ENCODE measurements around the gene RGS10.

RGS10 gene

GRCh38 chr10:119526621-119527592, 15.6 kb downstream of the RGS10 start:
- H3K27me3 ChIP-seq (ENCODE audit: control insufficient read depth, insufficient read depth, low read length) = no peaks in the 10 kb centered on the region
- no peak overlapping the region for H3K9ac ChIP-seq (ENCODE audit: low read depth, low read length)
- H3K4me1 ChIP-seq (ENCODE audit: control insufficient read depth, insufficient read depth, low read length) = no peaks in the 10 kb centered on the region
- no peaks in the 10 kb centered on the region for H3K36me3 ChIP-seq (ENCODE audit: control insufficient read depth, insufficient read depth, low read length)
- H3K4me3 ChIP-seq (ENCODE audit: low read depth, low read length) = no peak overlapping the region
- no peaks in the 10 kb centered on the region for H3K9me3 ChIP-seq (ENCODE audit: control insufficient read depth, insufficient read depth, low read length)
- H3K27ac ChIP-seq (ENCODE audit: low read depth, low read length) = no peak overlapping the region

DNA sequence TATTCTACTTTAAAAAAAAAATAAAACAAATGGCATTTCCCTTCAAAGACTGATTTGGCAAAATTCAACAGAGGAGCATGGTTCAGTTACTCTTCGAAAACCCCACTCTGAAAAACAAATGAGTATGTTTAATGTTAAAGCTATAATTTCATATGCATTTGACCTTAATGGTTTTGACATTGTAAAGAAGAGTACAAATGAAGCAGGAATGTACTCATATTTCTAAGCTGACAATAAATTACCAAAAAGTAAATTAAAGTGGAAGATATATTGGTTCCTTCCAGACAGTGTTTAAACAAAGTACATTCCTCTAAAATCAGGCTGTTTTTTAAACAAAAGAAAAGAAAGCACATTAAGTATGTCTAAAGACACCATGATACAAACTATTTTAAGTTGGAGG, 16.4 kb downstream of the RGS10 start:
- Histone ChIP-seq H3K4me1 (ENCODE audit: control insufficient read depth, insufficient read depth, low read length) (no peaks in the 10 kb centered on the region), H3K36me3 (ENCODE audit: control insufficient read depth, insufficient read depth, low read length) (no peaks in the 10 kb centered on the region), H3K4me3 (ENCODE audit: low read depth, low read length) (no peak overlapping the region), H3K27ac (ENCODE audit: low read depth, low read length) (no peak overlapping the region), H3K9me3 (ENCODE audit: control insufficient read depth, insufficient read depth, low read length) (no peaks in the 10 kb centered on the region), H3K9ac (ENCODE audit: low read depth, low read length) (no peak overlapping the region), H3K27me3 (ENCODE audit: control insufficient read depth, insufficient read depth, low read length) (no peaks in the 10 kb centered on the region)

DNA sequence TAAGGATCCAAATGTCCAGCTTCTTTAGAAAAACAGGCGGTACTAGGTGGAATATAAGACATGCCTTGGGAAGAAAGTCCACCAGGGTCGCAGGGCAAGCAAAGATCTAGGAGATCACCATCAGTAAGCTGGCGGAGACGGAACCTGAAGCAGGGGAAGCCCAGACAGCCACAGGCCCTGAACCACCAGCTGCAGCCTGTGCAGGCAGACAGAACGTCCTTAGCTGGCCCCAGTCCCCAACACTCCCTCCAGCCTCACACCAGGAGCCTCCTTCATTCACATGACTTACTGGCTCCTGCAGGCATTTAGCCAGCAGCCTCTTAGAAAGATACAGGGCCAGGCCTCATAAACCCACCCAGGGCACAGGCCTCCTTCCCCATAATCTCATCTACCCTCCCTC, 17.4 kb downstream of the RGS10 start:
- H3K9ac ChIP-seq (ENCODE audit: low read depth, low read length) = no peak overlapping the region
- no peak overlapping the region for H3K27ac ChIP-seq (ENCODE audit: low read depth, low read length)
- H3K4me1 ChIP-seq (ENCODE audit: control insufficient read depth, insufficient read depth, low read length) = no peaks in the 10 kb centered on the region
- H3K9me3 ChIP-seq (ENCODE audit: control insufficient read depth, insufficient read depth, low read length) = no peaks in the 10 kb centered on the region
- H3K4me3 ChIP-seq (ENCODE audit: low read depth, low read length) = no peak overlapping the region
- no peaks in the 10 kb centered on the region for H3K27me3 ChIP-seq (ENCODE audit: control insufficient read depth, insufficient read depth, low read length)
- no peaks in the 10 kb centered on the region for H3K36me3 ChIP-seq (ENCODE audit: control insufficient read depth, insufficient read depth, low read length)

- H3K4me3 ChIP-seq (ENCODE audit: low read depth, low read length) = no peak overlapping the region
- no peaks in the 10 kb centered on the region for H3K27me3 ChIP-seq (ENCODE audit: control insufficient read depth, insufficient read depth, low read length)
- no peak overlapping the region for H3K9ac ChIP-seq (ENCODE audit: low read depth, low read length)
- no peaks in the 10 kb centered on the region for H3K4me1 ChIP-seq (ENCODE audit: control insufficient read depth, insufficient read depth, low read length)
- H3K9me3 ChIP-seq (ENCODE audit: control insufficient read depth, insufficient read depth, low read length) = no peaks in the 10 kb centered on the region
- no peak overlapping the region for H3K27ac ChIP-seq (ENCODE audit: low read depth, low read length)
- no peaks in the 10 kb centered on the region for H3K36me3 ChIP-seq (ENCODE audit: control insufficient read depth, insufficient read depth, low read length)
Observed at GRCh38 chr10:119524720-119525070, 17.8 kb downstream of the RGS10 start.

DNA sequence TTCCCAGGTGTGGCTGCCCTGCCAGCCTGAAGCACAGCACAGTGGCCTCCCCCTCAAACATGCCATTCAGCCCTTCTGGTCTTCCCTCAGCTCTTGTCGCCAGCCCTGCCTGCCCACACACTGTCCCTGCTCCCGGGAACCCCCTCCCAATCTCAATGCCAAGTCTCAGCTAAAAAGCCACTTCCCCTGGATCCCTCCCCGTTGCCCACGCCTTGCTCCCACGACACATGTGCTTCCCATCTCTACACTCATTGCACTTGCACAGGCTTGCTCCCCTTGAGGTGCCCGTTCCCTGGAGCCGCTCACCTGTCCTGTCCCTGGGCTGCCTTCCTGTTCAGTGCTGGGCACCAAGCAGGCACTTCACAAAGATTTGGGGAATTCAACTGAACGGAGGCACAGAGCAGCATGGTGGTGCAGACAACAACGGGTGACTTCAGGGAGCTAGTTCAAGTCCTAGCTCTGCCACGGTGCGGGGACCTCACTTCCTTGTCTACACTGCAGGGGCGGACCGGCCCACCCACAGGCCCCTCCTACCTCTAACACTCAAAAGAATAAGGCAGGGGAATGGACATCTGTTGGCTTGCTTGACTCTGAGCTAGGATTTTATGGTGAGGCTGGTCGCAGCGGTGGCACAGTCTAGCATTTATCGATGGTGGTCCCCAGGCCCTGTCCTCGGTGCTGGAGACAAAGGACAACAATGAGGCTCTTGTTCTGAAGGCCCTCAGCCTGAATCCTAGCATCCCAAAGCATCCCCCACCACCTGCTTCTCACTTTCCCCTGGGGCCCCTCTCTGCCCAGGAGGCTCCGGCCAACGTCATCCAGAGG, 18.4 kb downstream of the RGS10 start:
- Histone ChIP-seq H3K27ac (ENCODE audit: low read depth, low read length) (no peak overlapping the region), H3K9ac (ENCODE audit: low read depth, low read length) (no peak overlapping the region)

GRCh38 chr10:119522747-119523426, 19.6 kb downstream of the RGS10 start:
- Histone ChIP-seq H3K9ac (ENCODE audit: low read depth, low read length) (no peak overlapping the region), H3K27me3 (ENCODE audit: control insufficient read depth, insufficient read depth, low read length) (no peaks in the 10 kb centered on the region), H3K4me3 (ENCODE audit: low read depth, low read length) (no peak overlapping the region), H3K27ac (ENCODE audit: low read depth, low read length) (no peak overlapping the region), H3K9me3 (ENCODE audit: control insufficient read depth, insufficient read depth, low read length) (no peaks in the 10 kb centered on the region), H3K4me1 (ENCODE audit: control insufficient read depth, insufficient read depth, low read length) (no peaks in the 10 kb centered on the region), H3K36me3 (ENCODE audit: control insufficient read depth, insufficient read depth, low read length) (no peaks in the 10 kb centered on the region)

More for the DNA sequence above, 18.4 kb downstream of the RGS10 start:
- Histone ChIP-seq H3K9me3 (ENCODE audit: control insufficient read depth, insufficient read depth, low read length) (no peaks in the 10 kb centered on the region), H3K36me3 (ENCODE audit: control insufficient read depth, insufficient read depth, low read length) (no peaks in the 10 kb centered on the region), H3K4me1 (ENCODE audit: control insufficient read depth, insufficient read depth, low read length) (no peaks in the 10 kb centered on the region), H3K27me3 (ENCODE audit: control insufficient read depth, insufficient read depth, low read length) (no peaks in the 10 kb centered on the region), H3K4me3 (ENCODE audit: low read depth, low read length) (no peak overlapping the region)

DNA sequence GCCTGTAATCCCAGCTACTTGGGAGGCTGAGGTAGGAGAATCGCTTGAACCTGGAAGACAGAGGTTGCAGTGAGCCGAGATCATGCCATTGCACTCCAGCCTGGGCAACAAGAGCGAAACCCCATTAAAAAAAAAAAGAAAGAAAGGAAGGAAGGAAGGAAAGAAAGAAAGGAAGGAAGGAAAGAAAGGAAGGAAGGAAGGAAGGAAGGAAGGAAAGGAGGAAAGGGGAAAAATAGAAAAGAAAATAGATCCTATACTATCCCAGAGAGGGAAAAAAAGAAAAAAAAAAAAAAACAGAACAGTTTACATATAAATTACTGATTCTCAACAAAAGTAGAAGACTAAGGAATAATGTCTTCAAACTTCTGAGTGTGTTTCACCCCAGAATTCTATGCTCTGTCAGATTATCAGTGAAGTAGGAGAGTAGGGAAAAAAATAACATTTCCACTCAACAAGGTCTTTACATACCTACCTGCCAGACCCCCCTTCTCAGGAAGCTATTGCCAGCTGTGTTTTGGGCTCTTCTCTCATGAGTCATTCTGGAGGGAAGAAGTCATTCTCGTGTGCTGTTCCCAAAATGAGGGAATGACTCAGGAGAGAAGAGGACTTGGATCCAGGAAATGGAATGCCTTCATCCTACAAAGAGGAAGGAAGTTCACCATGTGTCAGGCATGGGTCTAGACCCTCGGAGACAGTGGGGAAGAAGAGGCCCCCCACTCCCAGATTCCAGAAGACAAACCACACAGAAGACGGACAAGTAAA, 20.9 kb downstream of the RGS10 start:
- no peaks in the 10 kb centered on the region for H3K27me3 ChIP-seq (ENCODE audit: control insufficient read depth, insufficient read depth, low read length)
- H3K4me1 ChIP-seq (ENCODE audit: control insufficient read depth, insufficient read depth, low read length) = 0 out of 2 replicates have a peak, but pooled peaks cover 3% of the 10 kb centered on the region
- H3K27ac ChIP-seq (ENCODE audit: low read depth, low read length) = no peak overlapping the region
- H3K9me3 ChIP-seq (ENCODE audit: control insufficient read depth, insufficient read depth, low read length) = no peaks in the 10 kb centered on the region
- no peaks in the 10 kb centered on the region for H3K36me3 ChIP-seq (ENCODE audit: control insufficient read depth, insufficient read depth, low read length)
- H3K4me3 ChIP-seq (ENCODE audit: low read depth, low read length) = no peak overlapping the region
- H3K9ac ChIP-seq (ENCODE audit: low read depth, low read length) = no peak overlapping the region

DNA sequence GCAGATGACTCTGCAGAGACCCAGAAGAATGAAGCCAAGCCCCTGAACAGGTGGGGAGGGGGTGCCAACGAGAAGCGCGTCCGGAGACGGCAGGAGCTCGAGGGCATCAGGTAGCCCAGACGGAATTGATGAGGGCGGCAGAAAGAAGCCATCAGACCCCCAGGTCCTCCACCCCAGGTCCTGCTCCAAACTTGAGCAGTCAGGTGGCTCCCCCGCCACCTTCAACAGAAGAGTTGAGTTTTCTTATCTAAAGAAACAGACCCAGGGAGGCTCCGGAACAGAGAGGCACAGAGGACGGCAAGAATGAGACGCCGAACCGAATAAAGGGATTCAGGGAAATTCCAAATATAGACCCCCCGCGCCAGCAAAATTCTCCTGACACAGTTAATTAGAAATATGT, 22.2 kb downstream of the RGS10 start:
- Histone ChIP-seq H3K9ac (ENCODE audit: low read depth, low read length) (no peak overlapping the region), H3K4me3 (ENCODE audit: low read depth, low read length) (no peak overlapping the region), H3K27me3 (ENCODE audit: control insufficient read depth, insufficient read depth, low read length) (no peaks in the 10 kb centered on the region), H3K27ac (ENCODE audit: low read depth, low read length) (no peak overlapping the region), H3K4me1 (ENCODE audit: control insufficient read depth, insufficient read depth, low read length) (peaks cover 7% of the 10 kb centered on the region; the same call in 1 of the 2 replicates), H3K36me3 (ENCODE audit: control insufficient read depth, insufficient read depth, low read length) (no peaks in the 10 kb centered on the region), H3K9me3 (ENCODE audit: control insufficient read depth, insufficient read depth, low read length) (no peaks in the 10 kb centered on the region)

DNA sequence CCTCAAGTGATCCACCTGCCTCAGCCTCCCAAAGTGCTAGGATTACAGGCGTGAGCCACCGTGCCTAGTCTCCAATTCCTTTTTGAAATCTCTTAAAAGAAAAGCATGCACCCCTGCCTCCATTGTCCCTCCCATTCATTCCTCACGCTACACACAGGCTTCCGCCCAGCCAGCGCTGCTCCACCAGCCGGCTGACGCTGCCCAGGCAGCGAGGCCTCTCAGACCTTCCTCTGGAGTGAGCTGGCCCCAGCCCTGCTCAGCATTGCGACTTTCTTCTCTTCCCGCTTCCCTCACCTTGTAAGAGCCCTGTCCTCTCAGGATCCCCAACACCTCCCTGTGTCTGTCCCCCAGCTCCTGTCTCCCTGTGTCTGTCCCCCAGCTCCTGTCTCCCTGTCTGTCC, 23.6 kb downstream of the RGS10 start:
- Histone ChIP-seq H3K4me3 (ENCODE audit: low read depth, low read length) (no peak overlapping the region), H3K9me3 (ENCODE audit: control insufficient read depth, insufficient read depth, low read length) (no peaks in the 10 kb centered on the region), H3K9ac (ENCODE audit: low read depth, low read length) (no peak overlapping the region), H3K27me3 (ENCODE audit: control insufficient read depth, insufficient read depth, low read length) (no peaks in the 10 kb centered on the region), H3K4me1 (ENCODE audit: control insufficient read depth, insufficient read depth, low read length) (peaks cover 7% of the 10 kb centered on the region; the same call in 1 of the 2 replicates), H3K27ac (ENCODE audit: low read depth, low read length) (no peak overlapping the region), H3K36me3 (ENCODE audit: control insufficient read depth, insufficient read depth, low read length) (no peaks in the 10 kb centered on the region)

DNA sequence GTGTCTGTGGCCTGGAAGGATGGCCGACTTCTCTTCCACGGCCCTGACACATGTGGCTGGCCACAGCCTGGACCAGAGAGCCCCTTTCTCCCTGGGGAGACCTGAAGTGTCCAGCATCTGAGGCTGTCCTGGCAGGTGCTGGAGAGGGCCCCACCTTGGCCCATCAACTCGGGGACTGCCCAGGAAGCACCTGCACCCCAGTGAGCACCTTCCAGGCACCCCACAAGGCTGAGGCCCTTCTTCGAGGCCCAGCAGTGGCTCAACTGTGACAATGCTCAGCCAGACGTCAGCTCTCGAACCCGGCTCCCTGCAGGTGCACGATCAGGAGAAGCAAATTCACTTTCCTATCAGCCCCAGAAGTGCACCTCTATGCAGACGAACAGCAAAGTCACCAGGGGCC, 24.3 kb downstream of the RGS10 start:
- Histone ChIP-seq H3K9ac (ENCODE audit: low read depth, low read length) (no peak overlapping the region), H3K9me3 (ENCODE audit: control insufficient read depth, insufficient read depth, low read length) (no peaks in the 10 kb centered on the region), H3K4me3 (ENCODE audit: low read depth, low read length) (no peak overlapping the region), H3K36me3 (ENCODE audit: control insufficient read depth, insufficient read depth, low read length) (no peaks in the 10 kb centered on the region), H3K4me1 (ENCODE audit: control insufficient read depth, insufficient read depth, low read length) (peaks cover 7% of the 10 kb centered on the region; the same call in 1 of the 2 replicates), H3K27me3 (ENCODE audit: control insufficient read depth, insufficient read depth, low read length) (no peaks in the 10 kb centered on the region), H3K27ac (ENCODE audit: low read depth, low read length) (no peak overlapping the region)
